ENCODE data around the gene PRPSAP1.
"Not testable (repeated sequence)": the region's sequence is repeated elsewhere in the genome, so short reads cannot be mapped to it uniquely, and the experiment has no call there.

The PRPSAP1 gene

GRCh38 chr17:76276461-76277299 lies 77.0 kb downstream of the PRPSAP1 start:
- no peak for DNase-seq (ENCODE audit: low read depth)

DNA sequence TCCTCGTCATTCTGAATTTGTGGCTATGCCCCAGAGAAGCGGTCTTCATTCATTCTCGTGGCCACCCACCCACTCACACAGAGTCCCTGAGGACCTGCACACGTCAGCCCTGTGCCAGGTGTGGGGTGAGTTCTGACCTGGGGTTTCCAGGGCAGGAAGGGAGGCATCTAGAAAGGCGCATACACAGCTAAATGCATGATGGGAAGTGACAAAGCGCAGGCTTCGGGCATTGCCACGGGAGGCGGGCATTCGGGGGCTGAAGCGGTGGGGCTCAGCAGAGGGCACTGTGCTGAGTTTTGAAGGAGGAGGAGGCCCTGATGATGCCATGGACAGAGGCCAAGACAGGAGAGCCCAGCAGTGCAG lies 77.7 kb downstream of the PRPSAP1 start:
- no peak for DNase-seq (ENCODE audit: low read depth)

DNA sequence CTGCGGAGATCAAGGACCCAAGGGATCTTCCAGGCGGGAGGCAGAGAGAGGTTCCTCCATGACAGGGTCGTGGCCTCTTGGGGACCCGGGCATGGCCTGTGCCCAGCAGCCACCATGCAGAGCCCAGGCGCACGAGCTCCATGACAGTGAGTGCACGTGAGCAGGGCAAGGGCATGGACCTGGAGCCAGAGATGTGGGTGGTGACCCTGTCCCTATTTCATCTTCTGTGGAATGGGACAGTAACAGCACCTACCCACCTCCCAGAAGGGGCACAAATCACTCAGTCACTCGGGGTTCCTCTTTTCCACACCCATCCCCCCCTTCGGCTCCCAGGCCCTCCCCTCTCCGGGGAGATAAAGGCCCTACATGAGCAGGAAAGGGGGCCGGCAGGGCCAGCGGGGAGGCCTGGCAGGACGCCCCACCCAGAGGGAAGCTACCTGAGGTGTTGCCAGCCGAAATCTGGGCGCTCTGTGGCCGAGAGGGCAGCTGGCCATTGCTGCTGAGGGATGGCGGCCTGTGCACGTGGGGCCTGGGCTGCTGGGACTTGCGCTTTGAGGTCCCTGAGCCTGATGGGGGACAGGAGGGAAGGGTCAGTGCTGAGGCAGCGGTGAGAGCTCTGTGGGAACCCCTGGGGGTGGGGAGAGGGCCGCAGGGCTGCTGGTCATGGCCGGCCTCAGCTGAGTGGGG lies 78.2 kb downstream of the PRPSAP1 start:
- no peak for DNase-seq (ENCODE audit: low read depth)

GRCh38 chr17:76274112-76274956 lies 79.4 kb downstream of the PRPSAP1 start:
- DNase-seq (ENCODE audit: low read depth): no peak

DNA sequence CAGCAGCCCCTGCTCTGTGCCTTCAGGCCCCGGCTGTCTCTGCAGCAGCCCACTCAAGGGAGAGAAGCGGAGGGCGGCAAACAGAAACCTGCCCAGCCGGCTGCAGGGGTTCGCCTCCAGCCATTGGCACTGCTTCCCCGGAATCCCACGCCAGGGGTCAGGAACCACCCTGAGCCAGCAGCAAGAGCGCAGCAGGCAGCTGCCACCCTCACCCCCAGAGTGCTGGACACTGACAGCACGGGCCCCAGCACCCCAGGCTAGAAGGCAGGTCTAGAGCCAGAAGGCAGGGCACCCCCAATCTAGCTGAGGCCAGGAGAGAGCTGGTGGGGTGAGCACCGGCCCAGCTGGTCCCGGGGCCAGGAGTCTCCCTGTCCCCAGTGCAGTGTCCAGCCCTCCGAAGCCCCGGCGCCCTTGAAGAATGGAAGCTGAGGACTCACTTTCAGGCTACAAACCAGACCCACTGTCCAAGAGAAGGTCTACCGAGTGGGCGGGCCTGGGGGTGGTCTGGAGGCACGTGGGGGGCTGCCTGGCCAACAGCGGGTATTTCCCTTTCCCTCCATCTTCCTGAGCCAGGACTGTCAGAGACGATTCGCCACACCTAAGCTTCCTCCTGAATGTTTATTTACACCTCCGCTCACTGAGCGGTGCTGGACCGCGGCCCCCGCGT lies 80.1 kb downstream of the PRPSAP1 start:
- no peak for DNase-seq (ENCODE audit: low read depth)

DNA sequence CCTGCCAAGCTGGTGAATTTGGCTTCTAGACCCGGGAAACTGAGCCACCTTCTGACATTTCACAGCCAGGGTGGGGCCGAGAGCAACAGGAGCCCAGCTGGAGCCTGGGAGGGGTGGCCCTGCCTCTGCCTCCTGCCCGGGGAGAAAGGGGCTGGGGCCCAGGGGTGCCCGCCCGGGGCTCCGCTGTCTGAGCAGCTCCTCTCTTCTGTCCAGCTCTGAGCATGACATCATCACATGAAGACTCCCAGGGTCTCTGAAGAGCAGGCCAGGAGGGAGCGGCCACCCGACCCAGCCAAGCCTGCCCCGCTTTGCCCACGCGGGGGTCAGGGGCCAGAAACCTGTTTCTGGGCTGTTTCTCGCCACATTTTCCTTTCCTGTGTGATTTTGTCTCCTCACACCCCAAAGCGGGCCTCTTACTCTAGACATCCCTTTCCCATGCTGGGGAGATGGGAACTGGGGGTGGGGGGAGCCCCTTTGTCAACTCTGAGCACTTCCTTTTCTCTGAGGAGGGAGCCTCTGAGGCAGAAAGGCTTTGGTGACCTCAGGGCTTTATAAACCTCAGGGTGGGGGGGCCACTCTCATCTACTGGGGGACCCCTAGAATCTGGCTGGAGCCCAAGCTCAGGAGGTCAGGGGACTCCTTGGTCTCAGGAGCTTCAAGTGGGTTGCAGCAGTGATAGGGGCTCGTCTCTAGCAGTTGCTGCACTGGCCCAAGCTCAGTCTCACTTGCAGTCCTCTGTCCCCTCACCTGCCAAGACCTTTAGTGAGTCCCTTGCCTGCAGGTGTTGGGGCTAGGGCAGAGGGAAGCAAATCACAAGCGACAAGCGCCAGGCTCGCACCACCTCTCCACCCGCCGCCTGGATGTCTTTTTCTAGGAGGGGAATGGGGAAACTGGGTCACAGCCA lies 80.9 kb downstream of the PRPSAP1 start:
- DNase-seq (ENCODE audit: low read depth): no peak

DNA sequence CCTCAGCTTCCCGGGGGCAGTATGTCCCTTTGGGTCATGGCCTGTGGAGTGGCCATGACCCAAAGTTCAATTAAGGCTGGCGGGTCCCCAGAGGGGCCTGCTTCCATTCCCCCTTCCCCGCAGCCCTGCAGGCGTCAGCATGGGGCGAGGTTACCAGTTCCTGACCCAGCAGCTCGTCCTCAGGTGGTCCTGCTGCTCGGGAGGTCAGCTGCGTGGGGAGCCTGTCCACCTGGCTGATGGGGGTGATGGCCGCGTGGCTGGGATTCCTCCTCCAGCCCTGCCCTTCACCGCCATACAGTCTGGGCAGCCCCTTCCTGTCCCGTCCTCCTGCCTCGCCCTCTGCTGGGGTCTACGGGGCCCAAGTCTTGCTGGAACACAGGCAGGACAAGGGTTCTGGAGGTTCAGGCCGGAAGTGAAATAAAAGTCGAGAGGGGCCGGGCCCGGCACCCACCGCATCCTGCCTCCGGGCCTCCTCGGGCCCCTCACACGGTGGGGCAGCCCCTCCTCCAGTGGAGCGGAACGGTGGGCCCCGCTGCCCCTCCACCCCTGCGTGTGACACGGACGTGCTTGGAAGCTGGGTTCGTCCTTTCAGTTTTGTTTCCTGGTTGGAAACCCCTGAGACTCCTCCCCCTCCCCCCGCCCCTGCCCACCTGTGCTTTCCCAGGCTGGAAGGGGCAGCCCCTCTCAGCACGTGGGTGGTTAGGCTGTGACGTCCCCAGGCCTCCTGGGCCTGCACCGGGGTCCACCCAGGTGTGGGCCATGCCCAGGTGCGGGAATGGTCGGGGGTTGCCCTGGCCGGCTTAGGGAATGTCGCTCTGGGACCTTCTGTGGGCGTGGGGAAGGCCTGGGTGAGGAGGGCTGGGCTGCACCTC lies 81.8 kb downstream of the PRPSAP1 start:
- no peak for DNase-seq (ENCODE audit: low read depth)

DNA sequence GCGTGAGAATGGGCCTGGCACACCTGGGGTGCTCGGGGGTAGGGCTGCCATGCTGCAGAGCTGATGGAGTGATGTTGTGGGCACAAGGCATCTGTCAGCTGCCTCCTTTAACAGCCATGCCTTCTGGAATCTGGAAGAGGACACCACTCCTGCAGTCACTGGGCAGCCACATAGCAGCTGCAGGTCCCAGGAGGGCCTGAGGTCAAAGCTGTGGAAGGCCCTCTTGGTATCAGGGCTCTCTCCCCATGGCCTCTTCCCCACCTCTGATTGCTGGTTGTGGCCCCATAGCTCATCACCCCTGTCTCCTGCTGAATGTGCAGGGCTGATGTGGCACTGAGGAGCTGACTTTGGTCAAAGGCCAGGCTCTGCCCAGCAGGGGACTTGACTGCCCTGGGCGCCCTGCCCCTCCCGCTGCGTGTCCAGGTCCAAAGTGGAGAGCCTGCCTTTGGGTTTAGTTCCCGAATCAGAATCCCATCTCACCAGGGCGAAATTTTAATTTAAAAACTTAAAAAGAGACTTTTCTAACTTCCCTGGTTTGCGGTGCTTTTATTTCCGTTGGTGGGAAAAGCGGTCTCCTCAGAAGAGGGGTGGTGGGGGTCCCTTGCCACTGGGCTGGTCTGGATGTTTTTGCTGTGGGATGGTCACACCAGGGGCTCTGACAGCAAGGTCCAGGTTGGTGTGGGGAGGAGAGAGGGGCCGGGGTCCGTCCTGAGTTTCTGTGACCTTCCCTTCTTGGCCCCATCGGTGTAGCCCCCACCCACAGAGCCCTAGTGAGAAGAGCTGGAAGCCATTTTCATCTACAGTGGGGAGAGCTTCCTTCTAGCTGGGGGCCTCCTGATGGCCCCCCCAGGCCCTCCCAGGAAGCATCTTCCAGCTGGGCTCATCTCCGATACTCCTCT lies 82.7 kb downstream of the PRPSAP1 start:
- no peak for DNase-seq (ENCODE audit: low read depth)

GRCh38 chr17:76270127-76270592 lies 83.6 kb downstream of the PRPSAP1 start:
- DNase-seq (ENCODE audit: low read depth): no peak

DNA sequence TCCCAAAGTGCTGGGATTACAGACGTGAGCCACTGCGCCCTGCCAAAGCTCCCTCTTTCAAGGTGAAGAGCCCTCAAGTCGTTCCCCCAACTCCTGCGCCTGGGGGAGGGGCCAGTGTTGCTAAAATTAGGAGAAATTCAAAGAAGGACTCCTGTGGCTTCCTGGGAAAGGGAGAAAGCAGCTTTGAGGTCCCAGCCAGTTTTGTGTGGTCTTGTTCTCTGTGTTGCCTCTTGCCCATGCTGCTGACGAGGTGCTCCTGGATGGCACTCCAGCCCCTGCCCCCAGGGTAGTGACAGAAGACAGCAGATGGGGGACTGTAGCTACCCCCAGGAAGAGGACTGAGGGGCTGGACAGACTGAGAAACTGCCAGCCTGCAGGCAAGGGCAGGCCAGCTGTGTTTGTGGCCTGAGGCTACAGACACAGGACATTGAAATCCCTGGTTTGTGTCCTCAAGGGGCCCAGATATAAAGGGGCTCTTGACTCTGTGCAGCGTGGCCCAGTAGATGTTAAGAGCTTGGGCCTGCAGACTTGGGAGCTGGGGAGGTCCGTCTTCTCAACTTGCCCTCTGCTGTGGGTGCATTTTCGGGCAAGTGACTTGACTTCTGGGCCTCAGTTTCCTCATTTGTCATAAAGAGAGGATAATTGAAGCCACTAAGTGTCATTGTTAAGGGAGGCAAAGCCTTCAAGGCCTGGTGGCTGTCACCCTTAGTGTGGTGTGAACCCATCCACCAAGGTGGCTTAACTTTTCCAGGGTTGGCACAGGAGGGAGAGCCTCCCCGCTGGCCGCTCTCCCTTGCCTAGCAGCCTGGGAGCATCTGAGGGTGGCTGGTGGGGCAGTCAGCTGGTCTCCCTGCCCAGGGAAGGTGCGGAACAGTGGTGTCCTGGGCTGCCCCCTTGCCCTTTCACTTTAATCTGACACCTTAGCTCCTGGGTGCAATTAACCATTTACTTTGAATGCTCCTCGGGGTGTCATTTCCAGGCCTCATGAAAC lies 84.4 kb downstream of the PRPSAP1 start:
- no peak for DNase-seq (ENCODE audit: low read depth)

- DNase-seq (ENCODE audit: low read depth): no peak
Observed at GRCh38 chr17:76268015-76268749, 85.5 kb downstream of the PRPSAP1 start.

DNA sequence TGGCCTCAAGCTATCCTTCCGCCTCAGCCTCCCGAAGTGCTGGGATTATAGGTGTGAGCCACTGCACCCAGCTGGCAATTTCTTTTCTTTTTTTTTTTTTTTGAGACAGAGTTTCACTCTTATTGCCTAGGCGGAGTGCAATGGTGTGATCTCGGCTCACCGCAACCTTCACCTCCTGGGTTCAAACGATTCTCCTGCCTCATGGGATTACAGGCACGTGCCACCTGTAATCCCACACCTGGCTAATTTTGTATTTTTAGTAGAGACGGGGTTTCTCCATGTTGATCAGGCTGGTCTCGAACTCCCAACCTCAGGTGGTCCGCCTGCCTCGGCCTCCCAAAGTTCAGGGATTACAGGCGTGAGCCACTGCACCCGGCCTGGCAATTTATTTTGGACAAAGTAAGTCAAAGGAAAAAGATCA lies 86.1 kb downstream of the PRPSAP1 start:
- DNase-seq (ENCODE audit: low read depth): not testable (repeated sequence)

GRCh38 chr17:76267051-76267576 lies 86.6 kb downstream of the PRPSAP1 start:
- DNase-seq (ENCODE audit: low read depth): no peak

DNA sequence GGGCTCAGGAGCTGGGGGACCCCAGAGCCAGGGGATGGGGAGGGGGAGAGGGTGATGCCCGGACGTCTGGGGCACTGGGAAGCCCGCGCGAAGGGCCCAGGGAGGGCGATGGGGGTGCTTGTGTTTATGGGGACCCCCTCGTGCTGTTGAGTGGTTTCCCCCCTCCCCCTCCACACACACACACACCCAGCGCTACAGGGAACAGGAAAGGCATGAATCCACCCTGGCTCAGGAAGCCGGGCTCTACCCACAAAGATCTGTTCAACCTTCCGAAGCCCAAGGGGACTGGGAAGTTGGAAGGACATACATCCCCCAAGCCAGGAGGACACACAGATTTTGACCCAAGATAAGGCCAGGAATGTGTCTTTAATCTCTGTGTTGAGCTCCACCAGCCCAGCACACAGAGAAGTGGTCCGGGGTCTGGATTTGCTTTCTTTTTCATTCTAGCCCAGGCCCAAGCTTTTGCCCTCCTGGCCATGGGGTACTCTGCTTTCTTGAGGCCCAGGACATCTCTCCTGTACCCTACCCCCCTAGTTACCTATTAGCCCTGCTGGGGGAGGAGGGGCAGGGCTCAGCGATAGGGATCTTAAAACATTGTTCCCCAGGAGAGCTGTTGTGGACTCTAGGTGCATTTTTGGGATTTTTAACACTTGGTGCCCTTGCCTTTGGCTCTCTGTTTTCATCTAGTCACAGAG lies 87.3 kb downstream of the PRPSAP1 start:
- DNase-seq (ENCODE audit: low read depth): no peak

- no peak for DNase-seq (ENCODE audit: low read depth)
Observed at GRCh38 chr17:76265624-76266243, 88.0 kb downstream of the PRPSAP1 start.

Data from HS-5 (cell line).